ENCODE data around the gene CTAGE8. TPM values are rescaled to one million over a fixed set of nuclear protein-coding genes. Genes with fewer than 3 reads are reported as not detected.
"Not testable (repeated sequence)": the region's sequence is repeated elsewhere in the genome, so short reads cannot be mapped to it uniquely, and the experiment has no call there.

The CTAGE8 gene, protein sequence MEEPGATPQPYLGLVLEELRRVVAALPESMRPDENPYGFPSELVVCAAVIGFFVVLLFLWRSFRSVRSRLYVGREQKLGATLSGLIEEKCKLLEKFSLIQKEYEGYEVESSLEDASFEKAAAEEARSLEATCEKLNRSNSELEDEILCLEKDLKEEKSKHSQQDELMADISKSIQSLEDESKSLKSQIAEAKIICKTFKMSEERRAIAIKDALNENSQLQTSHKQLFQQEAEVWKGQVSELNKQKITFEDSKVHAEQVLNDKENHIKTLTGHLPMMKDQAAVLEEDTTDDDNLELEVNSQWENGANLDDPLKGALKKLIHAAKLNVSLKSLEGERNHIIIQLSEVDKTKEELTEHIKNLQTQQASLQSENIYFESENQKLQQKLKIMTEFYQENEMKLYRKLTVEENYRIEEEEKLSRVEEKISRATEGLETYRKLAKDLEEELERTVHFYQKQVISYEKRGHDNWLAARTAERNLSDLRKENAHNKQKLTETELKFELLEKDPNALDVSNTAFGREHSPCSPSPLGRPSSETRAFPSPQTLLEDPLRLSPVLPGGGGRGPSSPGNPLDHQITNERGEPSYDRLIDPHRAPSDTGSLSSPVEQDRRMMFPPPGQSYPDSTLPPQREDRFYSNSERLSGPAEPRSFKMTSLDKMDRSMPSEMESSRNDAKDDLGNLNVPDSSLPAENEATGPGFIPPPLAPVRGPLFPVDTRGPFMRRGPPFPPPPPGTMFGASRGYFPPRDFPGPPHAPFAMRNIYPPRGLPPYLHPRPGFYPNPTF
- polyA plus RNA-seq (ENCODE audit: insufficient read length): 12.3 TPM
- long read RNA-seq, donor 1, partial matches to known transcripts: 0 of 1 reads
- long read RNA-seq, donor 1, other reads (novel, unspliced or antisense): 0 of 1 reads
- long read RNA-seq, donor 2, partial matches to known transcripts: 0 of 3 reads
- long read RNA-seq, donor 2, other reads (novel, unspliced or antisense): 0 of 3 reads
- long read RNA-seq, donor 3: 0 reads
- long read RNA-seq, donor 4, partial matches to known transcripts: 0 of 1 reads
- long read RNA-seq, donor 4, other reads (novel, unspliced or antisense): 0 of 1 reads
- long read RNA-seq, donor 5, partial matches to known transcripts: 0 of 1 reads
- long read RNA-seq, donor 5, other reads (novel, unspliced or antisense): 0 of 1 reads
- long read RNA-seq, donor 6, partial matches to known transcripts: 0 of 1 reads
- long read RNA-seq, donor 6, other reads (novel, unspliced or antisense): 0 of 1 reads
- long read RNA-seq, donor 7, partial matches to known transcripts: 0 of 2 reads
- long read RNA-seq, donor 7, other reads (novel, unspliced or antisense): 0 of 2 reads
- long read RNA-seq, donor 8: 0 reads

DNA sequence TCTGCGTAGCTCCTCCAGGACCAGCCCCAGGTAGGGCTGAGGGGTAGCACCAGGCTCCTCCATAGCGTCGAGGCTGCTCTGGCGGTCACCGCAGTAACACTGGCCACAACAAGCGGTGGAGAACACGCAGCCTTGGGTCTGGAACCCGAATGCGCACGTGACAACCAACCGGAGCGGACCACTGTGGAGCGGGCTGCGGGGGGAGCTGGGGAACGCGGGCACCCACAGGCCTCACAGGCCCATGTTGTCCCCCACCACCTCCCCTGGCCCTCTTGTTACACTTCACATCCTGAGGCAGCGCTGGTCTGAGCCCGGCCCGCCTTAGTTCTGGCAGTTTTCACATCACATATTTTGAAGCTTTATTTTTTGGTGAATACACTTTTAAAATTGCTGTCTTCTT lies at the start of gene CTAGE8:
Gene CTAGE8 (minus strand): TSS at position 101 of the 400 bp plus-strand sequence. CDS start 38 bp downstream, at position 63.
- not testable (repeated sequence) for DNase-seq

DNA sequence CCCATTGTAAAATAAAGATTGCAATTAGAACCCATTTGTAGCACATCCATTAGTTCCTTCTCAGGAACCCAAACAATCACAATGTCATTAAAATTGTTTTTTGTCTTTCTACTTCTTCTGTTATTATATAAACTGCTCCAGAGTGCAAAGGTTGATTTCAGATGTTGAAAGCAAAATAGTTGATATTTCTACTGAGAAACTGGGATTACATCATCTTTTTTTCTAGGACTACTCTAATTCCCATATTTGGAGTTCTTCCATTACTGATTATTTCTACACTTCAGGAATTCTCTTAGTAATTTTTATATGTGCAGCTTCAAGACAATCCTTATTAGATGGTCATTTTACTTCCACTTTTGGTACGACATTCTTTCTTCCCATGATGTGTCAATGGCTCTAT lies 48.4 kb upstream of the CTAGE8 start:
- not testable (repeated sequence) for DNase-seq

DNA sequence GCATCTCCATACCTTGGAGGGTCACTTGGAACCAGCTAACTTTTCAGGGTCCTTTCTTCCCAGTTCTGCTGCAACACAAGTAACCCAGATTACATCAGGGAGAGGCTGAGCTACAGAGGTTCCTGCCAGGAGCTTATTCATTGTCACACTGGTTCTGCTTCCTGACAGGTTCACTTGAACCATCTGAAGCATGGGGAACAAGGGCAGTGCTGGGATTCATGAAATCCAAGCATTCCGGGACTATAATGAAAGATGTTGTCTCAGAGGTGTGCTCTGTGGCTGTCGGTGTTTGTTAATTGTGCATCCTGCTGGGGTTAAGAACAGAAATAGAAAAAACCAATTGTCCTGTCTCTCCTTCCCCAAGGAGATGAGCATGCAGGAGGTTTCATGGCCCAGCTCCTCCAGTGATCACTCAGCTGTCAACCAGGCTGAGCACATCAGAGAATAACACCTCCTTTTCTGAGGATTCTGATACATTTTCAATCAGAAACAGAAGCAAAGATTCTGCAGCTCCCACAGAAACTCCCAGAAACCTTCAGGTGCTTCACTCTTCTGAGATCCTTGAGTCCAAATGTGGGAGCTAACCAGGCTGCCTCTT lies 42.9 kb upstream of the CTAGE8 start, which contains the start of gene OR2A1:
Gene OR2A1 (plus strand): TSS at position 548 of the 598 bp plus-strand sequence. CDS start 5,706 bp downstream, outside the sequence.
- DNase-seq: not testable (repeated sequence)

DNA sequence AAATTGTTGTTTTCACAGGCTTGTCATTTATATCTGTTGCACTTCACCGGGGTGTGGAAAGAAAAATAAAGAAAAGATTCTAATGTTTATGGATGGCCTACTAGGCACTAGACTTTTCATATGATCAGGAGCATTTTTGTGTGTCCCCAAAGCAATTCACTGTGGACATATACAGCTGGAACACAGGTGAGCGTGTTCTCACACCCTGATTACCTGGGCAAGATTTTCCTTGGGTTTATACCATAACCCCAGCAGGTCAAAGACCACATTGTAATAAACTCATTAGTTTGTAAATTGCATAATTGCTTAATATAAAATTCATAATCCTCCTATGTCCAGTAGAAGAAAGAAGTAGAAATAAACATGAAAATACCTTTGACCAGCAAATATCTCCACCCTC lies 42.1 kb upstream of the CTAGE8 start:
- not testable (repeated sequence) for DNase-seq

DNA sequence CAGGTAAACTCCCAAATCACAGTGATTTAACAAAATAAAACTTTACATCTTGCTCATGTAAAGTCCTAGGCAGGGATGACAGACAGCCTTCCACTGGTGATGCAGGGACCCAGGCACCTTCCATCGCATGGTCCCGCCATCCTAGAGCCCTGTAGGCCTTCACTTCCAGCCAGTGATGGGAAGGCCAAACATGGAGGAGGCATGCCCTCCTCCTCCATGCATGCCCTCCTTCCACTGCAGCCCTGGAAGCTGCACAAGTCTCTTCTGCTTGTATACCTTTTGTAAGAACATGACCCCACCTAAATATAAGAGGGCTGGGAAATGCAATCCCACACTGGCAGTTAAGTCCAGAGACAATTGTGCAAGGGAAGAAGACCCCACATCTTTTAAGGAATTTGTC lies 40.6 kb upstream of the CTAGE8 start:
- DNase-seq: not testable (repeated sequence)

DNA sequence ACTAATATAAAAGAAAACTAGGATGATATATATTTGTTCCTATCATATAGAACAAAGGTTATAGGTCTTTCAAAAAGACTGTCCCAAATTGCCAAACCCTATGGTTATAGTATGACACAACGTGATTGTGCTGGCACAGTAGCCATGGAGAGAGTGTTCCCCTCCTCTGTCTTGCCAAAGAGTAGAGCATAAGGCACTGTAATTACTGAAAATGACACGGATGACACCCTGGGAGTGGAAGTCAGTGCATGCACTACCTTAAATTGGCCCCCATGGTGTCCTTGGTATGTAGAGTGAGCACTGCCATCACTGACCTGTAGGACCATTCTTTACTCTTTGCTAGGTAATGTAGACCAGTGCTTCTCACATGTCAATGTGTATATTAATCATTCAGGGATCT lies 36.1 kb upstream of the CTAGE8 start:
- not testable (repeated sequence) for DNase-seq

DNA sequence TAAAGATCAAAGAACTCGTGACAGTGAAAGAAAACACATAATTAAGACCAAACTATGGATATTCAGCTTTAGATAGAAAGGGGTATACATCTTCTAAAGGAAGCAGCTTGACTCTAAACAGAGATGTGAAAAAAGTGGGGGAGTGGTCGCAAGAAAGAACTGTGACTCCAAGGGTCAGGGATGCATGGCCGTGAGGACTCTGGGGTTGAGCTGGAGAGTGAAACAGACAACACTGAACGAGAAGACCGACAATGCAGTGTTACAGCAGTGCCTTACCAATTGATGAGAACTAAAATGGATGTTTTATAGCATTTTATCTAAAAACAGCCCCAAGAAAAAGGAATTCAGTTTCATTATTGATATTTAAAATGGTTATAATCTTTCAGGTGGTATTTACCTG lies 34.5 kb upstream of the CTAGE8 start:
- DNase-seq: not testable (repeated sequence)

DNA sequence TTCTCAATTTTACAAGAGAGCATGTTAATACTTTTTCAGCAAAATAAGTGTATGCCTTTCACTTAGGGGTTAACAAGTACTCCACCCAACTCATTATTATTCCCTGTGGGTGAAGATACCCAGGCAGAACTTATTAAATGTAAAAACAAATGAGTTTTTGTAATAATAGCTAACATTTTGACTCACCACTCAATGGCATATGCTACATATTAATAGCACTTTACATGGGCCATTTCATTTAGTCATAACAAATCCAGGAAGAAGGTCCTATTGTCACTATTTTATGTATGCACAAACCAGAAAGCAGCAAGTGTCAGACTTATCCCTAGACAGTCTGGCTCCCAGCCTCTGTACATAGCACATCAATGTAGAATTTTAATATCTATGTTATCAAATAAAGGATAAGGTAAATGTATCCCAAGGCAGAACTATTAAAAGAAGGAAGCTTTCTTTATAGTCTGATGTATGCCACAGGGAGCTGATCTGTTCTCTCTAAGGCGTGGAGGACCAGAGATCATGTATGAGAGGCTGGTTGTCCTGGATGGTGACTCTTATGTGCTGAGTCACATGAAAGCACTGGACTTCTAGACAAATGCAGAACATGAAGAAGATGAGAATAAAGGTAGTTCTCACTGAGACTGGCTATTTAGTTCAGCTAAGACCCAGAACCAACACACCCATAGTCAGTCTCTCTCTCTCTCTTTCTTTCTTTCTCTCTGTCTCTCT lies 33.7 kb upstream of the CTAGE8 start:
- not testable (repeated sequence) for DNase-seq

DNA sequence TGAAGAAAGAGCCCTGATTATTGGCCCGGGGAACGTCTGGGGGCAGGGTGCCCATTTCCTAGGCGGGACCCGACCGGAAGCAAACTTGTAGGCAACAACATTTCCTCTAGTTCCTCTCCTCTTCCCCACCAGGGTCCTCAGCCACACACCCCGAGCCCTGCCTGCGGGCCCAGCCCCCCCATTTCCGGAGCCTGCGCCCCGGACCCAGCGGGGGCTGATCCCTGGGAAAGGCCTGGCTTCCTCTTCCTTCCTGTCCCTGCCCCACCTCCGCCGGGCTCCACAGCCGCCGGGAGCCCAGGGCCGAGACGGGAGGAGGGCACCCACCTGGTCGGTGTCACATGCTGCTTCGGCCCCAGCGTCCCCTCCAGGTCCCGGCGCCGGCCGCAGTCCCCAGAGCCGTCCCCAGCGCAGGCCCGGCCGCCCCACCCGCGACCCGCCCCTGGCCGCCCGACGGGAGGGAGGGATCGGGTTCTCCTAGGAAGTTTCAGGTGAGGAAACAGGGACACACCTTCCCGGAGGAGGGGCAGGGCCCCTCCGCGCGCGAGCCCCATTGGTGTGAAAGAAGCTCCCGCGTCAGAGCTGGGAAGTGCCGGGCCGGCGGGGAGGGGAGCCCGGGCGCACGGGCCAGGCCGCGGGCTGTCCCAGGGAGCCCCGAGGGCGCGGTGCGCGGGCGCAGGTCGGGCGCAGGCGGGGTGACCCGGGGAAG lies 24.9 kb upstream of the CTAGE8 start:
- DNase-seq: not testable (repeated sequence)

DNA sequence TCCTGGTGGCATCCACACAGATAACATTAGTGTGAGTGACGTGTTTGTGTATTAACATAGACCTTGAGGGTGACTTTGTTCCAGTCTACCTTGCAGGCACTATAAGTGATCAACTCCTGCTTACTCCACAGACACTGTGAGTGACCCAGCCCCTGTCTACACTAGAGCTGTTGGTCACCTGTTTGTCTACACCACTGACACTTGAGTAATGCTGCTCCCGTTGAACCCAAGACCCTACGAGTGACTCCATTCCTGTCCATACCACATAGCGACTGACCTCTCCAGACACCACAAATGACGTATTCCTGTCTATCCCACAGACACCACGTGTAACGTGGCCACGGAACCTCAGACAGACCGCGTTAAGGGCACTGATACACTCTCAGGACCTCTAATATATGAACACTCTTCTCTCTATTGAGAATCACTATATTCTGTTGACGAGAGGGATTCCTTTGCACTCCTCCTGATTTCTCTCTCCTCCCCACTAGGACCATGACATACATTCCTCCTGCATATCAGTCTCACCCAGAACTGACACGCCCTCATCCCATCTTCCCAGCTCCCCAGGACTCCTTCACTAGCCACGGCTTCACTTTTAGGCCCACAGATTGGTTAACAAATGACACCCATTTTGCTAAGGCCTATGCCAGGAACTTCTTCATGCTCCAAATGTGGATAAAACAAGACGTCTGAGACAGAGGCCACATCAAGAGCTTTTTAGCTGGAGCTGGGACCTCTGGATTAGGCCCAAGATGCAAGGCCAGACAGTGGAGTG lies 23.5 kb upstream of the CTAGE8 start:
- not testable (repeated sequence) for DNase-seq

DNA sequence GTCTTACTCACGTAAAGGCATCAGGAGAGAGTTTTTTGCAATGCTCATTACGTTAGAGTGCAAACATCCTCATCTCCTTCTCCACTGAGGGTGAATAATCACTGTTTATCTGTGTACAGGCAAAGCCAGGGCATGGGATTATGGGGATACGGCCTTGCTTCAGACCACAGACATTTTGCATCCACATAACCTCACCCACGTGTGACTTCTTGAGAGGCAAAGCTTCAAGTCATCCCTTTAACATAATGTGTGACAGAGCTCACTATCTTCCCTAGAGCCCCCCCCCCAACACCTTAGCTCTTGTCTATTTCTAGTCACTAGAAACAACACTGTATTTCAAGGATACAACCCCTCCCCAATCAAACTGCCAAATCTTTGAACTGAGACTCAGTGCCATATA lies 22.5 kb upstream of the CTAGE8 start:
- not testable (repeated sequence) for DNase-seq

DNA sequence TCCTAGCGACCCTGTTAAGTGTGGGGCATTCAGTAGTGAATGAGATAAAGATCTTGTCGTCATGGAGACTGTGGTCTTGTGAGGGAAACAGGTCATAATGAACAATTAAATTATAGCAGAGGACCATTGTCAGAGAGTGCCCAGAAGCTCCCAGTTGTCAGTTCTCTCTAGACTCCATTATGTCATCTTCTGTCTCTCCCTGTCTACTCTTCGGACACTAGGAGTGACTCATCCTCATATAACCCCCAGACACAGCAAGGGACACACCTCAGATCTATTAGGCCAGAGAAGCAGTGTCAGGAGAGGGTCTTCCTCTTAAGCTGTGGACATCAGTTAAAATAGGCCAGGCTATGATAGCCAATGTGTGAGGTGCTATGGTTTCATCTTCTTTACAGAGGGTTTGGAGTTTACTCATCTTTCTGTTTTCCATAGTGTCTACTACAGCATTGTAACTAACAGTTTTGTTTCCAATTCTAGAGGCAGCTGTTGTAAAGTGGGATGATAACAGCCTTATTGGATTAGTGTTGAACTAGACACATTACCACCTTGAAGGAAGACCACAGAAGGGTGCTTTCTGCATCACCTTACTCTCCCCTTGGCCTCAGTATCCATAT lies 18.2 kb upstream of the CTAGE8 start:
- DNase-seq: not testable (repeated sequence)

DNA sequence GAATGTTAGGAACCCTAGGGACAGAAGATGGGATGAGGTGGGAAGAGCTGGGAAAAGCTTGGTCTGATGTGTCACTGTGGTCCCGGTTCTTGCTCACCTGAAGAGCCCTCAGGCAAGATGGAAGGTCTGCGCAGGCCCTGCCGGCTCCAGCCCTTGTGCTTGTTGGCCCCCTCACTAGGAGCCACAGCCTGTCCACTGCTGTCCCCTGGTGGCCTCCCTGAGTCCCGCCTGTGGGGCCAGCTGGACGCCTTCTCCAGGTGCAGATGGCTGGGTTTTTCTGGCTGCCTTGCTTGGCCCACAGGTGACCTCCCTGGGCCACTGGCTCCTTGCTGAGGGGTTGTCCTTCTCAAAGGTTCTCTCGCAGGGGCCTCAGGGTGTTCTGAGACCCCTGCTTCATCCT lies 14.6 kb upstream of the CTAGE8 start:
- not testable (repeated sequence) for DNase-seq

DNA sequence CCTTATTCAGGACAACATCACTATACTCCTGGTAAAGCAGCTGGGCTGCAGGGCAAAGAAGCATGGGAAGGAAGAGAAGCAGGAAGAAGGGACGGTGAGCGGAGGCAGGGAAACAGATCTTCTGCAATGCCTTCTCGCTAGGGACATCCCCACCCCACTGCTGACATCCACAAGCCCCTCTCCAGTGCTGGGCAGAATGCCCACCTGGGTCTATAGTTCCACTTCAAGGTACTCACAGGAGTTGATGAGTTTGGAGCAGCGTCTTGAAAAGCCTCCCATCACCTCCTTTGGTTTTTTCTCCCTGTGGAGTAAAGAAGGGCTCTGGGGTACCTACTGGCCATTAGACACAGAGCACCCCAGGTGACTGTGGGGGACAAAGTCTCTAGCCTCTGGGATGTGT lies 13.4 kb upstream of the CTAGE8 start:
- not testable (repeated sequence) for DNase-seq

DNA sequence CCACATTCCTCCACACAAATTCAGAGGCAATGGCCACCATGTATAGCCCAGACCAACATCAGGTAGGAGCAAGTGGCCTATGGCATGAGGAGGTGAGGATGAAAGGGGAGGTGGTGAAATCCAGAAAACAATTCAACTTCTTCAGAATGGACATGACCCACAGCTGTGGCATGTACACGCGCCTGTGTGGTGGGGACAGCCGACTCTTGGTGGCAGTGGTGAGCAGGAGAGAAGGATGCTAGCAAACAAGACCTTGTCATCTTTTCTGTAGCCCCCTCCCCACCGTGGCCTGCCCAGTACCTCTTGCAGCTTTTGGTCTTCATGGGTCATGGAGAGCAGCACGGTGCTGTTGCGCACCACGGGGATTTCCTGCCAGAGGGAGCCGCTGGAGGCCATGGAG lies 12.9 kb upstream of the CTAGE8 start:
- DNase-seq: not testable (repeated sequence)

DNA sequence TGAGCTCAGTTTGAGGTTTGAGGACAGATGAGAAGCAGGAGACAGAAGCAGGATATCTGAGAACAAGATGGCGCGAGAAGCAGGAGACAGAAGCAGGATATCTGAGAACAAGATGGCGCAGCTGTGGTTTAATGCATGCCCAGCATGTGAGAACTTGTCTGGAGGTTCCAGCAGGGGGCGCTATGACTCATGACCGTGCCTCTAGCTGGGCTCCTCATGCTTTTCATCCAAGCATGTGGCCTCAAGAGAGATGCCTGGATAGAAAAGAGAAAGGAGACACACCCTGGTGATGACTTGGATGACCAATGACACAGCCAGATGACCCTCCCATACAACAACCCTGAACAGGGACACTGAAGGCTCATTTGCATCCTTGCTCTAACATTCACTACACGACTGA lies 10.9 kb upstream of the CTAGE8 start:
- DNase-seq: not testable (repeated sequence)

DNA sequence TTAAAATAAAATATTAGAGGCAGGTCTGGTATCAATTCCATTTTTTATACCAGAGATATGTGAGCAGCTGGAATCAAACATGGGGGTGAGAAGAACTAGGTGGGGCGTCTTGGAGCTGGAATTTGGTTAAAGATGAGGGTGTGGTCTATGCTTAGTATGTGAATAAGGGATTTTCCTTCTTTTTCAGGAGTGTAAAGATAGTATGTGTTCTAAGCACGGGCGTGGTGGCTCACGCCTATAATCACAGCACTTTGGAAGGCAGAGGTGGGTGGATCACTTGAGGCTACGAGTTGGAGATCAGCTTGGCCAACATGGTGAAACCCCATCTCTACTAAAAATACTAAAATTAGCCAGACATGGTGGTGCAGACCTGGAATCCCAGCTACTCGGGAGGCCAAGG lies 6.2 kb upstream of the CTAGE8 start:
- not testable (repeated sequence) for DNase-seq

DNA sequence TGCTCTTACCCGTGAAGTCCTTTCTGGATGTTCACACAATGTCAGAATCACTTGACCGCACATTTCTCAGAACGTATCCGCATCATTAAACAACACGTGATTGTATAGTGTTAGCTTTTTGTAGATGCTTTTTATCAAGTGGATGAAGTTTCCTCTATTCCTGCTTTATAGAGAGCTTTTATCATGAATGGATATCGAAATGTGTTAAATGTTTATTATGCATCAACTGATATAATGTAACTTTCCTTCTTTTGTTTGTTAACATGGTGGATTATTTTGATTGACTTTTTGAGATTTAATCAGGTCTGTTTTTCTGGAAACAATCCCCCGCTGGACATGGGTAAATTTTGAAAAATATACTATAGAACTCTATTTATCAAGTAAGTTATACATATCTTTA lies 4.4 kb downstream of the CTAGE8 start, which contains the start of gene OR2A7:
Gene OR2A7 (minus strand): TSS at position 101 of the 400 bp plus-strand sequence. CDS start 5,164 bp downstream, outside the sequence.
- not testable (repeated sequence) for DNase-seq
